NCI-H460 (cell line): Measurements from ENCODE around the gene TOGARAM2. TPM values are rescaled to one million over a fixed set of nuclear protein-coding genes. Genes with fewer than 3 reads are reported as not detected.

Experiments used
- DNase-seq: peaks from one replicate; pipeline ENCODE4 v3.0.0-alpha.2; 2016; ENCODE audit warnings: low read depth; ENCODE audit errors: extremely low read depth
- total RNA-seq: library from RNA; depleted of rRNA; stranded (reverse); fragments of >200 nt; shearing (Covaris generic); gene quantifications from 2 replicates; pipeline ENCODE4 v1.2.3, GENCODE V29; 2014

The TOGARAM2 gene
- total RNA-seq, 1 experiment from 2014 or later = not detected

DNA sequence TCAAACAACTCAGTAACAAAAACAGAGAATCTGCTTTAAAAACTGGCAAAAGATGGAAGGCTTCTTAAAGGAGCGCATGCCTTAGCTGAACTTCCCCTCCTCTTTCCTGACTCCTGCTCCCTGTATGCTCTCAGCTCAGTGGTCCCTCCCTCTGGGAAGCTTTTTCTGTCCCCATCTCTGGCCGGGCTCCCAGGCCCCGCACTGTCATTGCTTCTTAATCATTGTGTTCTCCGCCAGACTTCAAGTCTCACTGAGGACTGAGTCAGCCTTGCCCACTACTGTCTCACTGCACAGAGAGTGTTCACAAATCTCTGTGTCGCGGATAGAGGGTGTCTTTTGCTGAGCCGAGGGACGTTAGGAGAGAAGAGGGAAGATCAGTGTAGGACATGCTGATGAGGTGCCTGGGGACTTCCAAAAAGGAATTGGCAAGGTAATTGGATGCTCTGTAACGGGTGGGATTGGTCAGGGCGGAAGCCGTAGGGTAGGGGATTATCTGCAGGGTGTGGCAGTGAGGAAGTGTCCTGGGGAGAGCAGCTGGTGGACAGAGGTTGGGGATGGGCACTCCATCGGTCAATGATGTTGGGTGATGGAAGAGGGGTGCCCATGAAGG lies 16.2 kb downstream of the TOGARAM2 start:
- no peak for DNase-seq

DNA sequence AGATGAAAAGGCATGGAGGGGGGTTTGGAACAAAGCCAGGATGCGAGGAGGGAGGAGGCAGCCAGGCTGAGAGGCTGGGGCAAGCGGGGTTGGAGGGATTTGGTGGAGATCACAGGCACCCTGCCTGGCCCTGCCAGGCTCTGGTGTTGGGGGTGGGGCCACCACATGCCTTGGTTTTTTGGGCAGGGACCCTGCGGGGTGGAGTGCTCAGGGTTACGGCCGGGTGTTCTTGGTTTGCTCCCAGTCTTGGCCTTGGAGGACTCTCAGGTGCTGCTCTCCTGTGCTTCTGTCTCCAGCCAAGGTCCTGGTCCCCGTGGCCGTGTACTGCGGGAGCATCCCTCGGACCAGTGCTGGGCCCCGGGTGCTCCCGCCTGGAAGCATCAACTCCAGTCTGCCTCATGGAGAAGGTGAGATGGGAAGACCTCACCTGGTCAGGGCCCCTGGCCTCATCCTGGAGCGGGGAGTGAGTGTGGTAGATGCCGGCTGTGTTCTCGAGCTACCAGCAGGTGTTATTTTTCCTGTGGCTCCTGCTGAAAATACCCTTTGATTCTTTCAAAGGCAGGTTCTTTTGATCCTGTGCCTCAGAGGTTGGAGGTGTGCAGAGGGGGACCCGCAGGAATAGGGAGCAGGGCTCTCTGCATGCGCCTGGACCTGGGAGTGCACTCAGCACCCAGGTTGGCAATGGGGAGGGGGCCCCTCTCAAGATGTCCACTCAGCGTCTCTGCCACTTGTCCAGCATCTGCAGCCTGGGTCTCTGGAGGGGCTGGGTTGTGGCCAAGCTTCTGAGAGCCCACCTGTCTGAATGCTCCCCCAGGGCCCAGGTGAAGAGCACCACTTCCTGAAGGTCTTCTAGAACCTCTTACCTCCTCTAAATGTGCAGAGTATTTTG lies 17.0 kb downstream of the TOGARAM2 start:
- DNase-seq = no peak

DNA sequence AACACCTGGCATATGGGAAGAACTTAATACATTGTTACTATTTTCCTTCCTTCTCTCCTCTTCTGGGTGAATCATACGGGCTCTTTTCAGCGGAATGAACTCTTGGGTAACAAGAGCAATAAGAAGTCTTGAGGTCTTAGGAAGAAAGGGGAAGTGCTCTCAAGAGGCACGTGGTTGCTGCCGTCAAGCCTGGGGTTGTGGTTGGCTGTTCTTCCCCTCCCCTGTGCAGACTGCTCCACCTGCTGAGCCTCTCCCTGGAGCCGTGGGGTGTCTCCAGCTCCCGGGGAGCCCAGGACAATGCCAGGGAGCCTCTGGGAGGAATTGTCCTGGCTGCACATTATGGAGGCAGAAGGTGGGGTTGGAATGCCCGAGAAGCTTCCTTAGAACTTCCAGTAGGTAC lies 19.4 kb downstream of the TOGARAM2 start:
- no peak for DNase-seq

DNA sequence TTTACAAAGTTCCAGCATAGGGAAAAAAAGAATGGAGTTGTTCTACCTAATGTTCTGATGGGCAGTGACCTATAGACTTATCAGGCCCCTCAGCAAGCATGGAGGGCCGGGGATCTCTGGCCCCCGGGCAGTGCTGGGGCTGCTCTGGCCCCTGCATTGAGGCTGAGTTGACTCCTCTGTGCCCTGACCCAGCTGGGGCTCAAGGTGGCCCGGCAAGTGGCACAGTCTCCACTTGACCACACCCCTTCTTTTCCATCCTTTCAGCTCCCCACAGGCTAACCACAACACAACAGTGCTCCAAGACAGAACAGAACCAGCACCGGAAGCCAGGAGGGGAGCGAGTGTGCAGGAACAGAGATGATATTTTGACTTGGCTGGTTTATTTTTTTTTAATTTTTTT lies 19.9 kb downstream of the TOGARAM2 start:
- no peak for DNase-seq

DNA sequence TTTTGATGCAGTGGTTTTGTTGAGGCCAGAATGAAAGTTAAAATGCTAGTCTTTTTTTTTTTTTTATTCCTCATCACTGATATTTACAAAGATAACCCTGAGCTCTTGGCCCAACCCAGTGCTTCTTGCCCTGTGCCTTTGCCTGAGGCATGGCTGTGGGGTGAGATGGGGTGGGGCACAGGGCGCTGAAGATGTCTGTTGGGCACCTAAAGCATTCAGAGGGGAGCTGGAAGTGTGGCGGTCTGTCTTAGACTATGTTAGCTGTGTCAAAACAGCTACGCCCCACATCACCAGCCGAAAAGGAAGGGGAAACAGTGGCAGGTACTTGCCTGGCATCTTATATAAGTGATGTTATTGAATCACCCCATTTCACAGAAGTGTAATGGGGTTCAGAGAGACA lies 20.7 kb downstream of the TOGARAM2 start:
- DNase-seq = no peak

DNA sequence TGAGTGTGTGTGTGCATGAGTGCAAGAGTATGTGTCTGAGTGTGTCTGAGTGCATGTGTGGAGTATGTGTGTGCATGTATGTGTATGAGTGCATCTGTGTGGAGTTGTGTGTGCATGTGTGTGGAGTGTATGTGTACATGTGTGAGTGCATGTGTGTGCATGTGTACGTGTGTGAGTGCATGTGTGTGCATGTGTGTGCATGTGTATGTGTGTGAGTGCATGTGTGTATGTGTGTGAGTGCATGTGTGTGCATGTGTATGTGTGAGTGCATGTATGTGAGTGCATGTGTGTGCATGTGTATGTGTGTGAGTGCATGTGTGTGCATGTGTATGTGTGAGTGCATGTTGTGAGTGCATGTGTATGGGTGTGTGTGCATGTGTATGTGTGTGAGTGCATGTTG lies 23.7 kb downstream of the TOGARAM2 start:
- no peak for DNase-seq

DNA sequence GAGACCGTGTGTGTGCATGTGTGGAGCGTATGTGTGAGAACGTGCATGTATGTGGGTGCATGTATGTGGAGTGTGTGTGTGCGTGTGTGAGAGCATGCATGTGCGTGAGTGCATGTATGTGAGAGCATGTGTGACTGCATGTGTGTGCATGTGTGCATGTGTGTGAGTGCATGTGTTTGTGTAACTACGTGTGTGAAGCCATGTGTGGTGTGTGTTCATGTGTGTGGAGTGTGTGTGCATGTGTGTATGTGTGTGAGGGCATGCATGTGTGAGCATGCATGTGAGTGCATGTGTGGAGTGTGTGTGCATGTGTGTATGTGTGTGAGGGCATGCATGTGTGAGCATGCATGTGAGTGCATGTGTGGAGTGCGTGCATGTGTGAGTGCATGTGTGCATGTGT lies 24.2 kb downstream of the TOGARAM2 start:
- no peak for DNase-seq

DNA sequence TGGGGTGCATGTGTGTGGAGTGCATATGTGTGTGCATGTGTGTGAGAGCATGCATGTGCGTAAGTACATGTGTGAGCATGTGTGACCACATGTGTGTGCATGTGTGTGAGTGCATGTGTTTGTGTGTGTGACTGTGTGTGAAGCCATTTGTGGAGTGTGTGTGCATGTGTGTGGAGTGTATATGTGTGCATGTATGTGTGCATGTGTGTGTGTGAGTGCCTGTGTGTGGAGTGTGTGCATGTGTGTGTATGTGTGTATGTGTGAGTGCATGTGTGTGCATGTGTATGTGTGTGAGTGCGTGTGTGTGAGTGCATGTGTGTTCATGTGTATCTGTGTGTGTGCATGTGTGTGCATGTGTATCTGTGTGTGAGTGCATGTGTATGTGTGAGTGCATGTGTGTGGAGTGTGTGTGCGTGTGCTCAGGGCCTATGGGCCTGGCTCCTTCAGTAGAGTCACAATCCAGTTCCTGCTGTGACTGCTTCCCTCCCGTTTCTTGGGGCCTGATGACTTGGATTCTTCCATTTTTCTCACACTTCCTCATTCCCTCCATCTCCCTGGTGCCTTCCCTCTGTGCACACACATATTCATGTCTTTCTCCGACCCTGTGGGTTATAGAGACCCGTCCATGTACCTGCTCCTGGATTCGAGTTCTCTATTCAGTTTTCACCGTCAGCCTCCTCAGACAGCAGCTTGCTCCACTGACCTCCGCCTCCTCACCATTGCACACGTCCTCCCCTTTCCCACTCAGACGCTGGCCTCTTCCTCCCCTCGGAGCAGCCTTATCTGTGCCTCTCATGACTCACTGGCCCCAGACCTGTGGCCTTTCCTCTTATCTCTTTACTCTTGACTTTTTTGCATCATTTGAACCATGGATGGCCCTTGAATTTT lies 25.2 kb downstream of the TOGARAM2 start:
- DNase-seq = no peak

DNA sequence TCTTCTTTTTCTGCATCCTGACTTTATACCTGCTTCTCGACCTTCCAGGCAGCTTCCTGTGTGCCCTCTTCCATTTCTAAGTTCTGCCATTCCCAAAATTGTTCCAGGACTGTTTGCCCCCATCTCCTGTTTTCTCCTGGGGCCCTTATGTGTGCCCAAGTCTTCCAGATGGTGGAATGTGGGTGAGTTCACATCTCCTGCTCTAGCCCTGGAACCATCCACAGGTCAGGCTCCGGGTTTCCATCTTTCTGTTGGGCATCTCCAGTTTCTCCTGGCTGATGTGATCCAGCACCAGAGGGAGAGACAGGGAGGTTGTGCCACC lies 25.8 kb downstream of the TOGARAM2 start:
- DNase-seq = no peak

DNA sequence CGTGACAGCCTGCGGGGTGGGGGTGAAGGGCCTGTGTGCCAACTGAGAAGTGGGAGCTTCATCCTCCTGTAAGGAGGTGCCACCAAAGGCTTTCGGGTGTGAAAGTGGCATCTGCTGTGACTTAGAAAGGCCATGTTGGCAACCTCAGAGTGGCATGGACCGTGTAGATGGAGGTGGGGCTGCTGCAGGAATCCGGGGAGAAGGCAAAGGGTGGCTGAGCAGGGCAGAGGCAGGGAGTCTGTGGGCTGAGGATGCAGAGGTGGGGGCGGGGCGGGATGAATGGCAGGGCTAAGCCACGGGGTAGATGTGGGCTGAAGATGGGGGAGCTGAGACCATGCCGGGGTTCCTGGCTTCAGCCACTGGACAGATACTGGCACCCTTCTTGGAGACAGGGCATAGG lies 28.2 kb downstream of the TOGARAM2 start:
- no peak for DNase-seq

DNA sequence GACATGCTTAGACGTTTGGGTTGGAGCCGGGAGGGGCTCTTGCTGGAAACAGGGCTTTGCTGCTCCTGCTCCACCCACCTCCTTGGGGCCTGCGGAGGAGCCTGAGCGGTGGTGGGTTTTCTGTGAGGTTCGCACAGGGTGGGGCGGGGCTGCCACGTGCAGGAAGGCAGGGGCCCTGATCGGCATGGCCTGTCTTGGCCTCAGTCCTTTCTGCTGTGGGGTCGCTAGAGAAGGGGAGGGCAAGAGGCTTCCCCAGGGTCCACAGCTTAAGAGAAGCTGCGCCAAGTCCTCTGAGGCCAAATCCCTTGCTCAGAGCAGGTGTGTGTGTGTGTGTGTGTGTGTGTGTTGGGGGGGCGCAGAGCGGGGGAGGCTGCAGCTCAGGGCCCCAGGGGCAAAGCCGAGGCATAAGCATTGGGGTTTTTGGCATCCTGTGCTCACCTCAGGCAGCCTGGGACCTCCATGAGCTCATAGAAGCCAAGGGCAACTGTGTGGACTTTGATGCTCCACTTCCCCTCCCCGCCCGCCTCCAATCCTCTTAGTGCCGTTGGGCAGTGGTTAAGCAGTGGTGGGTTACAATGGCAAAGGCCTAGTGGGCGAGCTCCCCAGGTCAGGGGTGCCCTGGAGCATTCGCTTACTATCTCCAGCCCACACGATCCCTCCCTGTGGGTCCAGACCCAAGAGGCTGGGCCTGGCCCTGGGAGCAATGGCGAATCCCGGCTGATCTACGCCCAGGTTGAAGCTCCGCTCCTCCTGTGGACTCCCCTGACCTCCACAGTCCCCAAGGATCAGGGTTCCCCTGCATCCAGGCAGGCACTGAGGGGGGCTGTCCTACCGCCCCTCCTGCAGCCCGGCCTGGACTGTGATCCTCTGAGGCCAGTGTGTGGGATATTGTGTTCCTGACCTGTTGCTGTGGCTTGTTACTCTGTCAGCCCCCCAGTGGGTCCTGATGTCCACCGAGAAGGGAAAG lies 28.9 kb downstream of the TOGARAM2 start:
- DNase-seq = no peak

DNA sequence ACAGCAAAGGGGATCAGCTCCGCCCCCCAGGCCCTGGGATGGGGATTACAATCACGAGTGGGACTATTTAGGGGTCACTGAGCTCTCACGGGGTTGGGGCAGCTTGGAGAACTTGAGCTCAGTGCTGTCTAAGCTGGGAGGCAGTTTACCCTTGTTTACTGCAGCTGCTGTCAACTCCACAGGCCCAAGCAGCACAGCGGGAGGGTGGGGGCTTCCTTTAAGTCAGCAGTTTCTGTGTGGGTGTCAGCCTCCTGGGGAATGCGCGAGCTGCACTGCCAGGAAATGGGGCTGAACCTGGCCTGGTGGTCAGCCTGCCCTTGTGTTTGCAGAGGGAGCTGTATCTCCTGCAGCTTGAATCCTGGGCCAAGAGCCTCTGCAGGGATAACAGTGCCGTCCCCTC lies 29.8 kb downstream of the TOGARAM2 start:
- DNase-seq = no peak

DNA sequence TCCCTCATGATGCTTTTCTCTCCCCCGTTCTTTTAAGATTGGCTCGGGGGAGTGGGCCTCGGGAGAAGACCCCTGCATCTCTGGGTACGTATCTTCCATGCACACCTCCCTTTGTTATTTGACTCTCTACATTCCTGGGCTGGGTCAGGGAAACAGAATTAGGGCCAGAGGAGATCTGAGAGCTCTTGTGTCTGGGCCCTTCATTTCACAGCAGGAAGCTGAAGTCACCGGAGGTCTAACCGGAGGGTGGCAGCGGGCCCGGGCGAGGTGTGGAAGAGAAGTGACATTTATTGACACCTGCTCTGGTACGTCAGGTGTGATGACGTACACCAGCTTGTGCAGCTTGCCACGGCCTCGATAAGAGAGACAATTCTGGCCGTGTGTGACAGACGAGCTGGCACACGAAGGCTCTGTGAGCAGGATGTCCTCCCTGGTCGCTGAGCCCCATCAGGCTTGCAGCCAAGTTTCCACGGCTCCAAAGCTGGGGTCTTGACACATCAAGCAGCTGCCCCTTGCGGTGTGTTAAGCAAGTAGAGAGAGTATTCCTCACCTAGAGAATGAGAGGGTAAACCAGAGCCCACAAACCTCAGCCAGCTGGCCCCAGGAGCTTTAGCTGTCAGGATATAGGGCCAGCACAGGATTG lies 30.4 kb downstream of the TOGARAM2 start:
- no peak for DNase-seq

DNA sequence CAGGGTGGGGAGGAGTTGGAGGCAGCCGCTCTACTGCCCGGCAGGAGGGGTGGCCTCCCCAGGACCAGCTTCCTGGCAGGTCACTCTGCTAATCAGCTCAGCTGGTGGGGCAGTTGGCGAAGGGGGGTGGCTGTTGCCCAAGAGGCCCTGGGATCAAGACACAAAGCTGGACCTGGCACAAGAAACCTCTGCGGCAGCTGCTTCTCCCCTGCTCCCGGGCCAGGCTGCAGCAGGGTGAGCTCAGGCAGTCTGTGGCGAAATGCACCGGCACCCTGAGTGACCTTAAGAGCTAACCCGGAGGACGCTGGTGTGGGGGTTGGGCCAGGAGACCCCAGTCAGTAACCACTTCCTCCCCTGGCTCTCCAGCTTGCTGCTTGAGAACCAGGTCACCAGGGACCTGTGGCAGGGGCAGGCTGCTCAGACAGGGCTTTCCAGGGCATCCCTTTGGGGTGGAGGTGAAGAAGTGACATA lies 31.1 kb downstream of the TOGARAM2 start:
- no peak for DNase-seq

DNA sequence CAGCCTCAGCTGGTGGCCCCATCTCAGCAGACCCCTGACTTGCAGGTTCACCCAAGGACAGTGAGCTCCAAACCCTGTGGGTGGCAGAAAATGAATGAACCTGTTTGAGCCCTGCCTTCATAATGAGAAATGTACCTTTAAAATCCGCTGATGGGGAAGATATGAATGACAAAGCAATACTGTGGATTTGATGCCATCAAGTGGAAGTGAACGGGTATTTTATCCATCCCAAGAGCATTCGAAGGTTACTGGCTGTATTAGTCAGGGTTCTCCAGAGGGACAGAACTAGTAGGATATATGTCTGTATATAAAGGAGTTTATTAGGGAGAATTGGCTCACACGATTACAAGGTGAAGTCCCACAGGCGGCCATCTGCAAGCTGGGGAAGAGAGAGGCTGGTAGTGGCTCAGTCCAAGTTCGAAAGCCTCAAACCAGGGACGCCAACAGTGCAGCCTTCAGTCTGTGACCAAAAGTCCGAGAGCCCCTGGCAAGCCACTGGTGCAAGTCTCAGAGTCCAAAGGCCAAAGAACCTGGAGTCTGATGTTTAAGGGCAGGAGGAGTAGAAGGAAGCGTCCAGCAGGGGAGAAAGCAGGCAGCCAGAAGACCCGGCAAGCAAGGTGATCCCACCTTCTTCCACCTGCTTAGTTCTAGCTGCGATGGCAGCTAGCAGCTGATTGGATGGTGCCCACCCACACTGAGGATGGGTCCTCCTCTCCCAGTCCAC lies 32.1 kb downstream of the TOGARAM2 start:
- no peak for DNase-seq

DNA sequence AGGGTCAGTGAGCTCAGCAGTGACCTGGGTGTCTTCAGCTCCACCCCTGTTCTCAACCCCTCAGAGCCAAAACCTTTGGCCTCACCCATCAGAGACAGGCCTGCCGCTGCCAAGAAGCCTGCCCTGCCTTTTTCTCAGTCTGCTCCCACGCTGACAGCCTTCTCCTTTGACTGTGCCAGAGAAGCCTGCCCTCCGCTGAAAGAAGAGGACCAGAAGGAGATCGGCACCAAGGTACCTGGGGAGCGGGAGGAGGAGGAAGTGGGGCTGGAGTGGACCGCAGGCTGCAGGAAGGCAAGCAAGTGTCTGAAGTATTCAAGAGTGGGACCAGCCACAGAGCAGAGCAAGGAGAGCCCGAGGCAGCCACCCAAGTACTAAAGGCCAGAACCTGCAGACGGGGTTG lies 33.2 kb downstream of the TOGARAM2 start:
- no peak for DNase-seq

DNA sequence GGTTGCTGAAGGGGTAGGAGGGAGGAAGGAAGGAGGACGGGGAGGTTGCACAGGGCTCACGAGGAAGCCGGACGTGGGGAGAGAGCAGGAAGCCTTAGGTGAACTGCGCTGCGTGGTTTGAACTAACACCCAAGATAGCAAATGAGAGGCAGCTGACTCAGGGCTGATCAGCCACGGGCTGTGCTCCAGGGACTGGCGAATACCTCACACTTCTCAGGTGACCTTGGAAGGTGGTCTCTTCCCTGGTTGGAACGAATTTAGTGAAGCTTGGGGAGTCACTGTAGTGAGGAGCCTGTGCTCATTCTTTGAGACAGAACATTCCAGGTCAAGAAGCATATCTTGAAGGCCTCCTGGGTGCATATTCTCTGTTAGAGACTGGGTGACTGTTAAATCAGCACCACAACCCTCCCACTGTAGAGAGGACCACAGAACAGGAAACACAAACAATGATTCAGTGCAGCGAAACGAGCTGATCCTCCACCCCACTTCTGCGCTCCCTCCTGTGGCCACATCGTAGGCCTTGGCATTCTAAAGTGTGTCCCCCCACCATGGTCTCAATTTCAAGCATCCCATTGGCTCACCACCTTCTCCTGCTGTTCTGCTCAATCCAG lies 33.8 kb downstream of the TOGARAM2 start:
- no peak for DNase-seq

DNA sequence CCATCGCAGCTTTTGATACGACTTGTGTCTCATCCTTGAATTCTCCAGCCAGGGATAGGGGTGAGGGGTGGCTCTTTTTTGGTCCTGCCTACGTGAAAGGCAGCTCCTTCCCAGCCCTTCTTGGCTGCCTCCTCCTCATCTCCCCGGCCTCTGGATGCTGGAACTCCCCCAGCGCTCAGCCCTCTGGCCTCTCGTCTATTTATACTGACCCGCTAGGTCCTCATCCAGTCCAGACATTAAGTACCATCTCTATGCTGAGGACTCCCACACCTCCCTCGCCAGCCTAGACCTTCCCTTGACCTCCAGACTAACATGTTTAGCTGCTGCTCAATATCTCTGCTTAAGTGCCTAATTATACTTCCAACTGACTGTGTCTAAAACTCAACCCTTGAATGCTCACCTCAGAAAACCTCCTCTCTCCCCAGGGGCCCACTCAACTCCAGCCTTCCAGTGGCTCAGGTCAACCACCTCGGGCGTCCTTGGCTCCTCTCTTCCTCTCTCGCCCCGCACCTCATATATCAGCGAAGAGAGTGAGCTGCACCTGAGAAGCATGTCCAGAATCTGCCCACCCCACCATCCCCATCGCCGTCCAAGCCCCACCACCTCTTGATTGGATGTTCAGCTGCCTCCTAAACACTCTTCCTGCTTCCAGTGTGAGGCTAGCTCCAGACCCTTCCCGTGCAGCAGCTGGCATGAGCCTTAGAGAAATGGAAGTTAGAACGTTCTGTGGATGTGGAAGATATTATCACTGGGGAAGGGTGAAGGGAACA lies 34.8 kb downstream of the TOGARAM2 start:
- no peak for DNase-seq
